H1 (cell line): ENCODE data around the gene CRBN.

Experiments used
- BCL11A ChIP-seq, 2 experiments: IDR thresholded peaks; one replicate each; pipeline ENCODE4 v1.6.1; 2011; ENCODE audit warnings: low read depth in 2 of 2, low read length in 2 of 2, mild to moderate bottlenecking in 2 of 2
- CBX5 ChIP-seq: fragments of 300-800, 300-1000 bp; sonication (generic); IDR thresholded peaks from 2 replicates; pipeline ENCODE4 v1.7.1; 2016; ENCODE audit warnings: antibody characterized with exemption, low read length, low read depth
- CHD2 ChIP-seq: IDR thresholded peaks from 2 replicates; pipeline ENCODE4 v1.6.1; 2012; ENCODE audit warnings: low read length, improper control_type of control experiment
- EP300 ChIP-seq, 2 experiments: IDR thresholded peaks; 1 replicate in 1 of 2; 2 replicates in 1 of 2; pipeline ENCODE4 v1.6.1; 2011 to 2012; ENCODE audit warnings: low read depth in 2 of 2, low read length in 2 of 2, mild to moderate bottlenecking in 2 of 2, borderline replicate concordance in 1 of 2, inconsistent platforms in 1 of 2, moderate library complexity in 1 of 2
- EZH2 ChIP-seq: fragments of 200-600 bp; sonication (generic); IDR thresholded peaks from 2 replicates; pipeline ENCODE4 v1.7.1; 2012; ENCODE audit warnings: low read depth, mild to moderate bottlenecking, moderate library complexity, low read length, inconsistent platforms; ENCODE audit not compliant: severe bottlenecking
- MAX ChIP-seq: IDR thresholded peaks from 2 replicates; pipeline ENCODE4 v1.6.1; 2012; ENCODE audit warnings: inconsistent platforms
- POLR2A ChIP-seq, 2 experiments: IDR thresholded peaks; 1 replicate in 1 of 2; 2 replicates in 1 of 2; pipeline ENCODE4 v1.6.1; 2011; ENCODE audit warnings: low read depth in 2 of 2, low read length in 2 of 2, mild to moderate bottlenecking in 2 of 2; ENCODE audit errors: control extremely low read depth in 1 of 2
- POLR2AphosphoS5 ChIP-seq: IDR thresholded peaks from 2 replicates; pipeline ENCODE4 v1.6.1; 2011; ENCODE audit warnings: low read depth, low read length
- RXRA ChIP-seq: IDR thresholded peaks from 2 replicates; pipeline ENCODE4 v1.6.1; 2011; ENCODE audit warnings: low read depth, mild to moderate bottlenecking, low read length, moderate library complexity; ENCODE audit not compliant: insufficient read depth
- SAP30 ChIP-seq: fragments of 300-600 bp; sonication (generic); IDR thresholded peaks from 2 replicates; pipeline ENCODE4 v1.7.1; 2012; ENCODE audit warnings: low read length, moderate library complexity, mild to moderate bottlenecking, inconsistent platforms; ENCODE audit not compliant: insufficient read depth, insufficient replicate concordance
- SP1 ChIP-seq: IDR thresholded peaks from 2 replicates; pipeline ENCODE4 v1.6.1; 2011; ENCODE audit warnings: low read depth, low read length
- TF ChIP-seq, protein P1 (sequence below), 3 experiments: IDR thresholded peaks; 1 replicate in 2 of 3; 2 replicates in 1 of 3; pipeline versions ENCODE4 v1.5.1 to v1.6.1; 2011; ENCODE audit warnings: low read length in 3 of 3, mild to moderate bottlenecking in 3 of 3, inconsistent platforms in 2 of 3, low read depth in 1 of 3, moderate library complexity in 1 of 3; ENCODE audit not compliant: insufficient read depth in 1 of 3; ENCODE audit errors: control extremely low read depth in 1 of 3

DNA sequence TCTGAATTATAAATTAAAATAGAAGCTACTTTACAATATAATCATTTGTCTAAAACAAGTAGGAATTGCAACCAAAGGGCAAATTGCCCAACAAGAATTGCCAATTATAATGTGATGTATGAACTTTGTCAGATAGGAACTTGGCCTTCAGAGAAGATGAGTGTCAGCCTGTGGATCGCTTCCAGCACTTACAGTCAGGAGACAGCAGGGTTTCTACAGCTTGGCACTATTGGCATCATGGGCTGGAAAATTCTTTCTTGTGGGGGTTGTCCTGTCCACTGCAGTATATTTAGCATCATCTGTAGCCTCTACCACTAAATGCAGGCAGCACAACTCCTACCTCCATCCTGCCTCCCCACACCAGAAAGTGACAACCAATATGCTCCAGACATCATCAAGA is 48.1 kb upstream of the CRBN start:
- TF ChIP-seq POLR2A (IDR thresholded peaks at IDR 0.05; ENCODE audit: control extremely low read depth in 1 of 2, low read depth in 2 of 2, low read length in 2 of 2) (no peak), MAX (no peak), POLR2AphosphoS5 (no peak), EZH2 (no peak), EP300 (IDR thresholded peaks at IDR 0.05; ENCODE audit: borderline replicate concordance in 1 of 2, low read depth in 2 of 2, low read length in 2 of 2) (no peak), BCL11A (IDR thresholded peaks at IDR 0.05; ENCODE audit: low read depth in 2 of 2, low read length in 2 of 2) (no peak), SAP30 (no peak), CBX5 (no peak), SP1 (no peak), CHD2 (no peak), RXRA (no peak)
- TF ChIP-seq, protein P1, sequence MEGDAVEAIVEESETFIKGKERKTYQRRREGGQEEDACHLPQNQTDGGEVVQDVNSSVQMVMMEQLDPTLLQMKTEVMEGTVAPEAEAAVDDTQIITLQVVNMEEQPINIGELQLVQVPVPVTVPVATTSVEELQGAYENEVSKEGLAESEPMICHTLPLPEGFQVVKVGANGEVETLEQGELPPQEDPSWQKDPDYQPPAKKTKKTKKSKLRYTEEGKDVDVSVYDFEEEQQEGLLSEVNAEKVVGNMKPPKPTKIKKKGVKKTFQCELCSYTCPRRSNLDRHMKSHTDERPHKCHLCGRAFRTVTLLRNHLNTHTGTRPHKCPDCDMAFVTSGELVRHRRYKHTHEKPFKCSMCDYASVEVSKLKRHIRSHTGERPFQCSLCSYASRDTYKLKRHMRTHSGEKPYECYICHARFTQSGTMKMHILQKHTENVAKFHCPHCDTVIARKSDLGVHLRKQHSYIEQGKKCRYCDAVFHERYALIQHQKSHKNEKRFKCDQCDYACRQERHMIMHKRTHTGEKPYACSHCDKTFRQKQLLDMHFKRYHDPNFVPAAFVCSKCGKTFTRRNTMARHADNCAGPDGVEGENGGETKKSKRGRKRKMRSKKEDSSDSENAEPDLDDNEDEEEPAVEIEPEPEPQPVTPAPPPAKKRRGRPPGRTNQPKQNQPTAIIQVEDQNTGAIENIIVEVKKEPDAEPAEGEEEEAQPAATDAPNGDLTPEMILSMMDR (IDR thresholded peaks at IDR 0.05; ENCODE audit: control extremely low read depth in 1 of 3, insufficient read depth in 1 of 3, low read depth in 1 of 3, low read length in 3 of 3) = no peak
